HG03575 (cell line): ENCODE data around the gene STK32C.

Experiments used
- ATAC-seq: cut with Tn5 transposase; IDR thresholded peaks from one replicate; pipeline ENCODE4 v1.9.1; 2021; ENCODE audit not compliant: unreplicated experiment, insufficient number of reproducible peaks, low FRiP score; ENCODE audit errors: extremely low read depth

The STK32C gene

DNA sequence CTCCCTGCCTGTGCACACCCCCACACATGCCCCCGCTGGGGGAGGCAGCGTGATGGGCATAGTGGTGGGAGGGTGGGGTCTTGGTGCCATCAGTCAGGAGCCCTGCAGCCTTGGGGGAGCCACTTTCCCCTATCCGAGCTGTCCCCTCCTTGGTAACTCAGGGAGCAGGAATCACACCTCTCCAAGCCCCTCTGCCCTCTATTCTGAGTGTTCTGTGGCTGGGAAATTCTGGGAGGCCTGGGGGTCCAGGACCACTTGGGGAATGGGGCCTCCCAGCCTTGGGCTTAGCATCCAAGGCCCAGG is 109.7 kb downstream of the STK32C start:
- no peak for ATAC-seq

DNA sequence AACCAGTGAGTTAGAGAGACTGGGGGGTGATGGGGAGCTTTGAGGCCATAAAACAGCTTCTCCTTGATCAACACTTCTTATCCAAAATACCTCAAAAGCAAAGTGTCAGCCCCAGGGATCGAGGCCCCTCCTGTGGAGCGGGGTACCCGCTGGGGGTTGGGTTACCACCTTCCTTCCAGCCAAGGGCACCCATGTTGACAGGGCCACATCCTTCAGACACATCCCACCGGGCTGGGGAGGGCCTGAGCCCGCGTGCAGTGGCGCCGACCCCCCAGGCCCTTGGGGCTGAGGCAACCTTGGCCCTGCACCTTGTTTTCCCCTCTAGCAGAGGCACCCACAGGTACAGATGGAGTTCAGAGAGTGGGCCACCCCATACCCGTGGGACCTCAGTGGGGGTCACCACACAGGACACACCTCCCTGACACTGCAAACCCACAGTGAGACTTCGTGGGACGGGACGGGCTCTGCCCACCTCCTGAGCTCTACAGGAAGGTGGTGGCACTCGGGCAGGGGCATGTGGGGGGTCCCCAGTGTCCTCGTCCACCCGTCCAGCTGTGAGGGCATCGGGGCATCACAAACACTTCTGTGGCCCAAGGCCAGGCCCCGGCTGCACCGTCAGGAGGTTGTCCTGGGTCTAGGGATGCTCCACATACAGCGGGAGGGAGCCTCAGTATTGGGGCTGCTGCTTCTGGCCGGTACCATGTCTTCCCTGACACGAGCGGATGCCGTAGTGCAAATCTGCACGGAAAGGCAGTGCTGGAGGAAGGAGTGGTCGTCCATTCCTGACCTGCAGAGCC is 110.3 kb downstream of the STK32C start:
- no peak for ATAC-seq

DNA sequence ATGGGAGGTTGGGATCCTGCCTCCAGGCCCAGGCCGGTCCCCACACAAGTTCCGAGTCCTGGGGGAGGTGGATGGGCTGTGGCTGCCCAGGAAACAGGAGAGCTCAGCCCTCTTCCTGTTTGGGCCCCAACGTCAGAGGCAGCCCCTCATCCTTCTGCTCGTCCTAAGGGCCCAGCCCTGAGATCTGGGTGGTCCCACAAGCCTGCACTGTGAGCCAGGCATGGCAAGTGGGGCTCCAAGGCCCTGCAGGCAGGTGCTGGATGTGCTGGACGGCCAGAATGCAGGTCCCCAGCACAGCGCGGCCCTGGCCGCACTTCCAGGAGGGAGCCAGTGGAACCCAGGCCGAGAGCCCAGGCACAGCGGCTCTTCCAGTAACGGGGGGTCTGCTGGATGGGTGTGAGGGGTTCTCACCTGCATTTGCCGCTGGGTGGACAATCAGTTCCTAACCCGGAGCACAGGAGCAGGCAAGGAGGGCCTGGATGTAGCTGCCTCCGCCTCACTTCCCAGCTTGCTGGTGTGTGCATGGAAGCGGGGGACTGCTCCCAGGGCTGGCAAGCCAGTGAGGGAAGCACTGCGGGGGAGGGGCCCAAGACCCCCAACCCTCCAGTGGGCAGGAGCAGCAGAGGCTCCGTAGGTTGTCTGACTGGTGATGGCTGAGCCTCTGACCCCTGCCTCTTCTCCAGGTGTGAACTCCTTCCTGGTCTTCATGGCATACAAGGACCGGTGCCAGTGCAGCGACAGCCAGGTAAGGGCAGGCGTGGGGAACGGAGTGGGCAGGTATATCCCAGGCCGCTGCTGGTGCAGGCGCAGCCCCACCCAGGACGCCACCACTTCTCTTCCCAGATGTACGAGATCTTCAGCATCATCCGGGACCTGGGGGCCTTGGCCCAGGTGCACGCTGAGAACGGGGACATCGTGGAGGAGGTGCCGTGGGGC is 111.3 kb downstream of the STK32C start:
- ATAC-seq = no peak

DNA sequence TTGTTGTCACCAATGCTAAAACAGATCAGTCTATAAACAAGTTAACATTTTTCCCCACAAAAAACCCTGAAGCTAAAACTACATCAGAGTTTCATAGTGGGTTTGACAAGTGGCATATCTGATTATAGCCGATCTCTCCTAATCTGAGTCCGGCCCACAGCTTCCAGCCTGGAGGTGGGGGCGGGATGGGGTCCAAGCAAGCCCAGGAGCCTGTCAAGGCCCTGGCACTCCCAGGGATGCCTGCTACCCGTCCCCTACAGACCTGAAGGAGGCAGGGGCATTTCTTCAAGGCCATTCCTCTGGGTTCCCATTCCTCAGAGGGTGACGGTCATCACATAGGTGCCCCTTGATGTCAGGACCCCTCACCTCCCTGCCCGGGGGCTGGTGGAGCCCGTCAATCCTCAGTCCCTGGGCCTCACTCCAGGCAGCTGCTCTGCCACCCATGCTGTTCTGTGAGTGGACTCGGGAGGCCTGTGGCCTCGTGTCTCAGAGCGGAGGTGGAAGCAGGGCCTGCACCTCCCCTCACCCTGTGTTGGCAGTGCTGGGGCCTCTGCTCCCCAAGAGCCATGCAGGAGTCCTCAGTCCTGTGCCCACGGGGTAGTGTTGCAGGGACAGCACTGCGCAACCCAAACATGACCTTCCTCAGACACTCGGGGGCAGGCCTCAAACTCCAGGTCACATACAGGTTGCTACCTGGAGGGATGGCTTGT is 112.2 kb downstream of the STK32C start:
- no peak for ATAC-seq

DNA sequence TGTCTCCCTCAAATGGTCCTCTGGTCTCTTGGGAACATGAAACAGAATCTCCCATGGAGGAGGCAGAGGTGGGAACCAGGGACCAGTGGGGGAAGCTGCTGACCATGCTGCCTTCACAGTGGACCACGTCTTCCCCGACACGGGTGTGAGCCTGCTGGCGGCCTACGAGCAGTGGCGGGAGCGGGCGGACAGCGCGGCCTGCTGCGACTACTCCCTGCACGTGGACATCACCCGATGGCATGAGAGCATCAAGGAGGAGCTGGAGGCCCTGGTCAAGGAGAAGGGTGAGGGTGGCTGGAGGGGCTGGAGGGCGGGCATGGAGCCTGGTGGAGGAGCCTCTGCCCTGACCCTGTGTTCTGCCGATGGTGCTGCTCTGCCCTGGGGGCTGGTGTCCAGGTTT is 113.0 kb downstream of the STK32C start:
- ATAC-seq = no peak

DNA sequence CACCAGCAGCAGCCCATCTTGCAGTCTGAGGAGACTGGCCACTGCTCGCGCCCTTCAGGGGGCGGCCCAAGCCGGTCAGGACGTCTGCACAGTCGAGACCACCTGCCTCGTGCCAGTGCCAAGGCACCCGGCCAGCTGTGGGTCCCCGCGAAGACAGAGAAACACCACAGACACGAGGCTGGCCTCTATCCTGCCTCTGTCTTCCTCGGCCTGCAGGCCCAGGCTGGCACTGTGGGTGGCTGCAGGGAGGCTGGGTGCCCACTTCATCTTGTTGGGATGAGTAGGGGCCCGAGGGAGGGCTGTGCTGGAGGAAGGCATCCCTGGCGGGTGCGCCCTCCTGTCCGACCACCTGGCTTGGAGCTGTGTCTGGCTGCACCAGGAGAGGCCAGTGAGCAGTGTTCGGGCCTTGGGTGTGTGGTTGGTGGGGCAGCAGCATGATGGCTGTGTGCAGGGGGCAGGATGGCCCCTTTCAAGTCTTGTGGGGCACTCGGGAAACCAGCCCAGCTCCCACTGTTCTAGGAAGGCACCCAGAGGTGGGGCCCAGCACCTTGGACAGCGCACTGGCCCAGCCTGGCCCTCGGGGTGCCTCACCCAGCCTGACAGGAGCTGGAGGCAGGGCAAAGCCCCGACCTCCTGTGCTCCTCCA is 113.7 kb downstream of the STK32C start:
- no peak for ATAC-seq

DNA sequence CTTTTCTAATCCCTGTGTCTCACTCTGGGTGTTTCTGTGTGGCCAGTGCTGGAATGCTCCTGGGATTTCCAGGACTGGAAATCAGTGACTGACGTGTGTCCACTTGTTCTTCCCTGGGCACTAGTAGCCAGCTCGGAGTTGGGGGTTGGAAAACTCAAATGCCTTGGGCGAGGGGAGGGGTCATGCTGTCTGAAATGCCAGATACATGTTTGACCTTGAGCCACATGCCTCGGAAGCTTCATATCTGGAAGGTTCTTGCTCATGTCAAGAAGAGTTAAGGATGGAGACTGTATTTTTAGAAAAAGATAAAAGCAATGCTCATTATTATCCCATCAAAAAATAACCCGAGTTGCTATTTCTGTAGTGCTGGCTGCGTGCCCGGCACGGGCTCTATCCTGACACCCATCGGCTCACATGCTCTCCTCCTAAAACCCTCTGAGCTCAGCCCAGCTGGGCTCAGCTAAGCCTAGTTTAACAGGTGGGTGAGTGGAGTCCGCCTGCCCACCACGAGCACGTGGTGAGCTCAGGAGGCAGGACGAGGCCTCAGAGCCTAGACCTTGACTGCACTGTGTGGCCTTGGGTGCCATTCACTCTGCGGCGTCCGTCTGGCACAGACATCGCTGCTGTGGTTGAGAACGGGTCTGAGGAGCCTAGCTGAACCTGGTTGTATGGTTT is 114.6 kb downstream of the STK32C start:
- ATAC-seq = no peak

DNA sequence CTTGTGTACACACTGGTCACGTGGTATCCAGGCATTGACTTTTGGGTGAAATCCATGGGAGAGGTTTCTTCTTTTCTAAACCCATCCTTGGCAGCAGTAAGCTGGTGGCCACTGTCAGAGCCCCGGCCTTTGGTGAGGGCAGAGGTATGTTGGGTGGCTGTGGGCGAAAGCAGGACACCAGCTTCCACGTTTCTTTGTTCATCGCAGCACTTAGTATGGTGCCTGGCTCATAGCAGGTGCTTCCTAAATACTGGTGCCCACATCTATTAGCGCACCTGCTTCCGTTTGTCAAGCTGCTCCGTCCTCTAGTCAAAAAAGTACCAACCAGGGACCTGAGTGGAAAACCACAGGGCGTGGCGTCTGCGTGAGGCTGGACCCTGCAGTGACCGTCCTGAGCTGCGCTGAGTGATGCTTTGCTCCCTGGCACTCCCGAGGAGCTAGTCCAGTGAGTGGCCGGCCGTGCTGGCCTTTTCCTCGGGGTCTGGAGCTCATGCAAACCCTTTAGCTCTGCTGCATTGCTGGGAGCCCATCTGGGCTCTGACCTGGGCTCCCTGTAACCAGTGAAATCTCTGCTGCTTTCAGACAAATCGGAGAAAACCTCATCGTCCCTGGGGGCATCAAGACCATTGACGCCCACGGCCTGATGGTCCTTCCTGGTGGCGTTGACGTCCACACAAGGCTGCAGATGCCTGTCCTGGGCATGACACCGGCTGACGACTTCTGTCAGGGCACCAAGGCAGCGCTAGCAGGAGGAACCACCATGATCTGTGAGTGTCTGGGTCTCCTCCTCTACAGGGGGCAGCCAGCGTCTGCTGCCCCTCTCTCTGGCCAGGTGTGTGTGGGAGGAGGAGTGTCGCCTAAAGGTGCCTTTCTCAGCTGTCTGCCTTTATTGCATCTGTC is 115.4 kb downstream of the STK32C start:
- ATAC-seq = no peak

DNA sequence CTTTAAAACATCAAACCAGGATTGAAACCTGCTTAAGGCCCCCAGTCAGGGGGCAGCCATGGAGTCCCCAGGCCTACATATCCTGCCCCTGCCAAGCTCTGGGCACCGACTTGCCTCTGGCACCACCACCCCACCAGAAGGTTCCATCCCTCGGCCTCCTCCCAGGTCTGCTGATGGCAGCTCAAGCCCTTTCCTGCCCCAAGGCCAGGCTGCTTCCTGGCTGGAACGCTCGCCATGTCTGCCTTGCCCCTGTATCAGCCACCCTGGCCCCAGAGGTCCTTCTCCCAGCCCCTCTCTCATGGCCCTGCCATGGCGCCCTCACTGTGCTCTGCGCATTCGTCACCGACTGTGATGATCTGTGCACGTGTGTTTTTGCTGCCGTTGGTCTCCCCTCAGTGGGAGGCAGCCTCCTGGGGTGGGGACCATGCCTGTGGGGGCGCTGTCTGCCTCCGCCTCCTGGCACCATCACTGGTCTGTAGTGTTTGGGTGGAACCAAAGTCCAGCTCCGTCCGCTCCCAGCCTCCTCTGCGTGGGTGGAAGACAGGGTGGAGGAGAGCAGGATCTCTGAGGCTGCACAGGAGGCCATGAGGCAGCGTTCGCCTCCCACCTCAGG is 117.8 kb downstream of the STK32C start:
- ATAC-seq = no peak

DNA sequence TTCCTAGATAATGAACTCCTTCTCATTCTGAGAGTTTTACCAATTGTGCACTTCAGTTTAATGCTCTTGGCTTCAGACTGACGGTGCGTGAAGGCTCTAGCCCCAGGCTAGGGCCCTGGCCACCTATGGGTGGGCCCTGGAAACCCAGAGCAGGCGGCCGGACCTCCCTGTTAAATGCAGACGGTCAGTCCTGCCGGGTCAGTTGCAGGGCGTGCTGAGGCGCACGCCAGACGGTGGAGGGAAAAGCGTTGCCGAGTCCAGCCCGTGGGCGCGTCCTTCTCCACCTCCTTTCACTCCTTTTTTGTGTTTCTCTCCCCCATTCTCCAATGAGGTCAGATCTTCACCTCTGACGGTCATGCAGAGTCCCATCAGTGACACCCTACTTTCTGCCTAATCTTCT is 118.7 kb downstream of the STK32C start:
- ATAC-seq = no peak

DNA sequence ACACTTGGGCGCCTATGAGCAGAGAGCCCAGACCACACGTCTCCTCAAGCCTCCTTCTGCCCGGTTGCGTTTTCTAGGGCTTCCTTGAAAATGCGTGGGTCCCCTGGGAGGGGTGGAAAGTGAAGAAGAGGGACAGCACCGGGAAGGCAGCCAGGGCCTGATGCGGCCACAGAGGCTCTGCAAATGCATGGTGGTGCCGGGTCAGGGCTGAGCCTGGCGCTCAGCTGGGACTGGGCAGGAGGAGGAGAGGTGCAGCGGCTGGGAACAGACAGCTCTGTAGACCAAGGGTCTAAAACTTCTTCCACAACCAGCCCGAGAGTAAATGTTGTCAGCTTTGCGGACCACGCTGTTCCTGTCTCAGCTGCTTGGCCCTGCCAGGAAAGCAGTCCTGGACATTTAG is 119.4 kb downstream of the STK32C start:
- ATAC-seq = no peak

DNA sequence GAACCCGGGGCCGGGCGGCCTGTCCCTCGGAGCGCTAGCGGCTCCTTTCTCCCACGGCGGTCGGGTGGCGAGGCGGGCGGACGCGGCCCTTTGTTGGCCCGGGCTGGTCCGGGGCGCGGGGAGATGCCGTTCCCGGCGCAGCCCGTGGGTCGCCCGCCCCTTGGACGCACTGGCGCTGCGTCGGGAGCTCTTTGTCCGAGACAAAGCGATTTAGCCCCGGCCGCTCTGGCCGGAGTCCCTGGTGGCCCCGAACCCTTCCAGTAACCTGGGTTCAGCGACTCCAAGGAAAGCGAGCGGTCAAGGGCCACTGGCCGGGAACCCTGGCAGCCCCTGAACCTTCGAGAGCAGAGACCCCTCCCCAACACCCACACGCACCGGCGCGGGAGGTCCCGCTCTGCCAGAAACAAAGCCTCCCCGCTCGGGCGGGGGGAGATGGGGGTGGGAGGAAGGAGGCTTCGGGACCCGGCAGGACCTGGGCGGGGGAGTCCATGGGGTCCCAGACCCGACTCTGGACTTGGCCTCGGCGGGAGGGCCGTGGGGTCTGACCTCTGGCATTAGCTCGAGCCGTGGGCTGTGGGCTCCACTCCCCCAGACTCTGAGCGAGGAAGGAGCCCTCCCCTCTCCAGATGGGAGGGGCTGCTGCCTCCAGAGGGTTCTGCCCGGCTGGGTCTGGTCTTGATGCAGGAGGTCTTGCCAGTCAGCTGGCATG is 120.2 kb downstream of the STK32C start:
- ATAC-seq = no peak

DNA sequence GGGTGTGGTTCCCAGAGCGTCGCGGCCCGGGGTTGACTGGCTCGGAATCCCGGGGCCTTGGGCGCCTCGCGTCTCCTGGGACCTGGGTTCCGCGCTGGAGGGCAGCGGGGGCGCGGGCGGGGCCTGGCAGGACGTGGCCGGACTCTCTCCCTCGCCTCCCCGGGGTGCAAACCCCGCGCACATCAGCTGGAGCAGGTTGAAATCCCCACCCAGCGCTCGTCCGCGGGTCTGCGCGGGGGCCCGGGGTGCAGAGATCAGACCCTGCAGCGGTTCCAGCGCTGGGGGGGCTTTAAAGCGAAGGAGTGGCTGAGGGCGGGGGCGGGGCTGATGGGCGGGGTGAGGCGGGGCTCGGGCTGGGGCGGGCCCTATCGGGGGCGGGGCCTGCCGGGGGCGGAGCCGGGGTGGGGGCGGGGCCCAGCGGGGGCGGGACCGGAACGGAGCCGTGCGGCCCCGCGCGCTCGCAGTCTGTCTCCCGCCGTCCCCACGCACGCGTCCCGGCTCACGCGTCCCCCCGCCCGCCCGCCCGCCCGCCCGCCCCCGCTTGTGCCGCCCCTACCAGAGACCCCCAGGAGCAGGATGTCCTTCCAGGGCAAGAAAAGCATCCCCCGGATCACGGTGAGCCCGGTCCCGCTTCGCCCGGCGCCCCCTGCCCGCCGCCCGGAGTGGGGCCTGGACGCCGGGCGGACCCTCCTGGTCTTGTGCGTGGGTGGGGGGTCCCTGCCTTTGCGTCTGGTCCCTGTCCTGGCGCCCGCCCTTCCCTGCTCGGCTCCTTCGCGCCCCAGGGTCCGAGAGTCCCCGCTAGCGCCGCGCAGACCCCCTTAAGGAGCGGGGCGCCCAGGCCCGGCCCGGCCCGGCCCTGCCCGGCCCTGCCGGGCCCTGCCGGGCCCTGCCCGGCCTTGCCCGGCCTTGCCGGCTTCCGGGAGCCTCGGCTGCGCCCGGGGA is 121.0 kb downstream of the STK32C start, which contains the start of gene DPYSL4:
Gene DPYSL4 (plus strand): TSS at position 461 of the 942 bp plus-strand sequence. CDS start 116 bp downstream, at position 577.
- ATAC-seq = no peak

DNA sequence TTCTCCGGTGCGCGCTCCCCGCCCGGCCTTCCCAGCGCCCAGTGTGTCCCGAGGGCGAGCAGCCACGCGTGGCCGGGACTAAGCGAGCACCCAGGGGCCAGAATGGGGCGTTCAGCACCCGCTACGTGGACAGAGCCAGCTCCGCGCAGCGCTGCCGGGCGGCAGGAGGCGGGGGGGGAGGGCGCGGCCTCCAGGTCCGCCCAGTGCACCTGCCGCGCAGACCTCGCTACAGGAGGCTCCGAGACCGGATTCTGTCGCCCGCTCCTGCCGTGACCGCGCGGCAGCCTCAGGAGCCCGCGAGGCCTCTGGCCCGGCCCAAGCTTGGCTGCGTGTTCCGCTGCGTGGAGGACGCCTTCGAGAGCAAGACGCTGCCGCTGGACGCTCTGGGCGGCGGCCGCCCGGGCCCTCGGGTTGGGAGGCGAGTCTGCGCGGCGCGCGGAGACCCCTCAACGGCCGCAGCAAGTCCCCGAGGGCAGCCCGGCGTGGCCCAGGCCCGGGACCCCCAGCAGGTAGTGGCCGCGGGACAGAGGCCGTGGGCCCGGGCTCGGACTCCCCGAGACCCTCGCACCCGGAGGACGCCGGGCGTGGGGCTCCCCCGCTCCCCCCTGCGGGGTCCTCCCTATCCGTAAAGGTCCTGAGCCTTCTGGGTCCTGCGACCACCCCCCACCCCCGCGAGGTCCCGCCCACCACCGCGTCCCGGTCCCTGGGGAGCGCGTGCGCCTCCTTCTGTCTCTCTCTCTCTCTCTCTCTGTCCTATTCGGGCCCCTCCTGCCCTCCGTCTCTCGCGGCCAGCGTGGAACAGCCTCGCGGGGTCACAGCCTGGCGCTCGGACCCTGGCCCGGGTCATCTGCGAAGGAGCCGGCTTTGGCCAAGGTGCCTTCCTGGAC is 121.9 kb downstream of the STK32C start:
- ATAC-seq = no peak
